Mammary epithelial cell (primary cell): Measurements from ENCODE around the gene SLC36A1.

Experiments
- EZH2 ChIP-seq: IDR thresholded peaks from 2 replicates; pipeline ENCODE4 v1.6.1; 2012; ENCODE audit warnings: low read length, inconsistent platforms, borderline replicate concordance
- TF ChIP-seq, protein P1 (sequence below), 2 donors: IDR thresholded peaks in 1 of 2; conservative IDR thresholded peaks in 1 of 2; 2 replicates each; pipeline ENCODE4 v1.5.1; 2011 to 2012; ENCODE audit warnings: inconsistent platforms in 2 of 2, low read length in 2 of 2, mild to moderate bottlenecking in 2 of 2, control low read depth in 1 of 2, low read depth in 1 of 2; ENCODE audit not compliant: insufficient read depth in 1 of 2; ENCODE audit errors: extremely low read depth in 1 of 2

DNA sequence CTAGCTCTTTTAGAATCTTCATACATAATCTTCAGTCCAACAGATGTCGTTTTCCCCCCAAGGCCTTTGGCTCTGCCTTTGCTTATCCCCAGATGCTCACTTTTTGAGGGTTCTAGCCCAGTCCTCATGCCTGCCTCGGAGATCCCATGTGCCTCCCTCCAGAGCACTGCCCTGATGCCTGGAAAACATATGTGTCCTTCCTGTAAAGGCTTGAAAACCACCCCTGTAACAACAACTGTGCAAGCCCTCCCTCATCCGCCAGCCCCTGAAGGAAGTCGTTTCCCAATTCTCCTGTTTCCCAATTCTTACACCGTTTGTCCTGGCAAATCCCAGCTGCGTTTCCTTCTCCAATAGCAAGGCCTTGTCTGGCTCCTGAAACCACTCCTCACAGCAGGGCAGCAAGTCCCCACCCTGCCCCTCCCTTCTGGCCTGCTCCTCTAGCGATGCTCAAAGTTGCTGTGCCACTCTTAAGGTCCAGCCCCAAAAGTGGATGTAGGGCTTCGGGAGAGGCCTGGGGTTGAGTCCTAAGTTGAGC is 52.2 kb downstream of the SLC36A1 start:
- TF ChIP-seq, protein P1, sequence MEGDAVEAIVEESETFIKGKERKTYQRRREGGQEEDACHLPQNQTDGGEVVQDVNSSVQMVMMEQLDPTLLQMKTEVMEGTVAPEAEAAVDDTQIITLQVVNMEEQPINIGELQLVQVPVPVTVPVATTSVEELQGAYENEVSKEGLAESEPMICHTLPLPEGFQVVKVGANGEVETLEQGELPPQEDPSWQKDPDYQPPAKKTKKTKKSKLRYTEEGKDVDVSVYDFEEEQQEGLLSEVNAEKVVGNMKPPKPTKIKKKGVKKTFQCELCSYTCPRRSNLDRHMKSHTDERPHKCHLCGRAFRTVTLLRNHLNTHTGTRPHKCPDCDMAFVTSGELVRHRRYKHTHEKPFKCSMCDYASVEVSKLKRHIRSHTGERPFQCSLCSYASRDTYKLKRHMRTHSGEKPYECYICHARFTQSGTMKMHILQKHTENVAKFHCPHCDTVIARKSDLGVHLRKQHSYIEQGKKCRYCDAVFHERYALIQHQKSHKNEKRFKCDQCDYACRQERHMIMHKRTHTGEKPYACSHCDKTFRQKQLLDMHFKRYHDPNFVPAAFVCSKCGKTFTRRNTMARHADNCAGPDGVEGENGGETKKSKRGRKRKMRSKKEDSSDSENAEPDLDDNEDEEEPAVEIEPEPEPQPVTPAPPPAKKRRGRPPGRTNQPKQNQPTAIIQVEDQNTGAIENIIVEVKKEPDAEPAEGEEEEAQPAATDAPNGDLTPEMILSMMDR (conservative IDR thresholded peaks at IDR 0.05 in 1 of 2, IDR thresholded peaks at IDR 0.05 in 1 of 2; ENCODE audit: extremely low read depth in 1 of 2, insufficient read depth in 1 of 2, low read depth in 1 of 2, low read length in 2 of 2): no peak
- TF ChIP-seq EZH2: no peak
